Measurements from ENCODE around the gene ARHGEF12.

DNA sequence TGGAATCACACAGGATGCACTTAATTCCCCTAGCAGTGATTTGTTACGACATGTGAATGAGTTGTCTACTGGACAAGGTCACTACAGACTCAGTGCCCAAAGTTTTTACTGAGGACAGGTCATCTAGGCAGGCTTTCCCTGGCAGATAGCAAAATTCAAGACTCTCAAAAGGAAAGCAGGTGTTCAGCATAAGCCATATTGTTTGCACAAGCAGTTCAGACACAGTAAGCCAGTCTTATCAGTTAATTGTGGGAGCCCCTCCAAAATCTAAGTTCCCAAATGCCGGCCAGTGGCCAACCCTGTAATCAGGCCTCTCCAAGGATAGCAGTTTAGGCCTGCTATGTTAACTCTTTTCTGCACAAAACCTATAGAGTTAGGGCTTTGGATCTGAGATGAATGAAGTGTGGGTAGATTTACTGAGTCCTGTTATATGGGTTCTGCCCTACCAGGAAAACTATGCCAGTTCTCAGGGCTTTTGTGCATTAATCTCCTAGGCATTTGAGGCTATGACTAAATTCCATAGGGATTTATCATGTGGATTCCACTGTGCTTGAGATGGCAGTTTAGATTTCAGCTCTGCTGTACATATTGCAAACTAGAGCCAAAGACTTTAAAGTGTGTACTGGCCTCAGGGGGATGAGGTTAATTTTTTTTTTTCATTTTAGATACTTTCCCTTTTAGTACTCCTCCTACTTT, 4.8 kb upstream of the ARHGEF12 start:
- TF ChIP-seq SP1 (IDR thresholded peaks at IDR 0.05) (no peak), SUZ12 (IDR thresholded peaks at IDR 0.05) (no peak), NFRKB (IDR thresholded peaks at IDR 0.05) (no peak), FOXA1 (IDR thresholded peaks at IDR 0.05) (no peak), BHLHE40 (IDR thresholded peaks at IDR 0.05; ENCODE audit: borderline replicate concordance) (no peak), ZNF384 (IDR thresholded peaks at IDR 0.05) (no peak)
- TF ChIP-seq, protein P1, sequence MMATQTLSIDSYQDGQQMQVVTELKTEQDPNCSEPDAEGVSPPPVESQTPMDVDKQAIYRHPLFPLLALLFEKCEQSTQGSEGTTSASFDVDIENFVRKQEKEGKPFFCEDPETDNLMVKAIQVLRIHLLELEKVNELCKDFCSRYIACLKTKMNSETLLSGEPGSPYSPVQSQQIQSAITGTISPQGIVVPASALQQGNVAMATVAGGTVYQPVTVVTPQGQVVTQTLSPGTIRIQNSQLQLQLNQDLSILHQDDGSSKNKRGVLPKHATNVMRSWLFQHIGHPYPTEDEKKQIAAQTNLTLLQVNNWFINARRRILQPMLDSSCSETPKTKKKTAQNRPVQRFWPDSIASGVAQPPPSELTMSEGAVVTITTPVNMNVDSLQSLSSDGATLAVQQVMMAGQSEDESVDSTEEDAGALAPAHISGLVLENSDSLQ (IDR thresholded peaks at IDR 0.05) = no peak
